Prostate gland (tissue), 2 donors: ENCODE measurements around the gene ATRAID. TPM values are rescaled to one million over a fixed set of nuclear protein-coding genes. Genes with fewer than 3 reads are reported as not detected.

Experiments used
- DNase-seq: peaks from one replicate; pipeline ENCODE4 v3.0.0-alpha.2; 2019; ENCODE audit warnings: low spot score
- H3K27ac ChIP-seq, 2 donors: fragments of 200-600 bp; sonication (generic); 2 replicates each; pipeline ENCODE4 v1.5.1; 2017 to 2019
- H3K27me3 ChIP-seq: fragments of 200-600 bp; sonication (generic); replicated peaks from 2 replicates; pipeline ENCODE4 v1.5.1; 2019; ENCODE audit not compliant: insufficient read depth
- H3K36me3 ChIP-seq, 2 donors: fragments of 200-600 bp; sonication (generic); 1 replicate in 1 of 2; 2 replicates in 1 of 2; pipeline versions ENCODE4 v1.5.1 to v1.8.1; 2017 to 2019
- H3K4me1 ChIP-seq: fragments of 200-600 bp; sonication (generic); replicated peaks from 2 replicates; pipeline ENCODE4 v1.5.1; 2019
- H3K4me3 ChIP-seq, 2 donors: fragments of 200-600 bp; sonication (generic); 2 replicates each; pipeline ENCODE4 v1.5.1; 2017 to 2019
- H3K9me3 ChIP-seq: fragments of 200-600 bp; sonication (generic); 2 replicates; pipeline ENCODE4 v1.5.1; 2017
- CTCF ChIP-seq, 4 experiments: fragments of 200-600 bp in 2 of 4; fragments of 450-650 bp in 2 of 4; sonication (generic) in 2 of 4; IDR thresholded peaks; 1 replicate in 3 of 4; 2 replicates in 1 of 4; pipeline ENCODE4 v1.5.1; 2016 to 2019; ENCODE audit warnings: antibody characterized with exemption in 4 of 4, mild to moderate bottlenecking in 2 of 4, moderate library complexity in 2 of 4
- POLR2A ChIP-seq: fragments of 450-650 bp; IDR thresholded peaks from one replicate; pipeline ENCODE4 v1.6.1; 2016; ENCODE audit warnings: antibody characterized with exemption, mild to moderate bottlenecking
- POLR2AphosphoS5 ChIP-seq: sonication (generic); formaldehyde crosslinking; IDR thresholded peaks from one replicate; pipeline ENCODE4 v1.6.1; 2017; ENCODE audit warnings: antibody characterized with exemption
- WGBS: methylation state at CpG from one replicate; pipeline ENCODE4 v1.1.5; 2018; 5-methylcytosine and 5-hydroxymethylcytosine counted together
- intact Hi-C: fragments of 100-400 bp; cut with DNase I; formaldehyde crosslinking; loops from one replicate; pipeline ENCODE4 v1.14.2; 2022
- total RNA-seq, 2 donors: library from RNA; depleted of rRNA; stranded (reverse); fragments of >200 nt; gene quantifications; one replicate each; pipeline ENCODE4 v1.1.0, GENCODE V29; 2016

ATRAID gene
- total RNA-seq, 2 donors from 2014 or later = 217 to 222 TPM

- DNase-seq = no peak
- Histone ChIP-seq H3K27me3 (no peaks in the 10 kb centered on the region), H3K36me3 (peaks cover 15 to 24% of the 10 kb centered on the region in 2 donors), H3K4me3 (no peak overlapping the region), H3K27ac (no peak overlapping the region), H3K4me1 (no peaks in the 10 kb centered on the region), H3K9me3 (no peaks in the 10 kb centered on the region)
- WGBS = 92% methylated on average over 8 of the region's 8 CpGs
- intact Hi-C loops = no loop called here
- TF ChIP-seq POLR2A (no peak), CTCF (IDR thresholded peaks at IDR 0.05) (no peak), POLR2AphosphoS5 (no peak)
Observed at GRCh38 chr2:27204566-27204965, 7.3 kb upstream of the ATRAID start.

DNA sequence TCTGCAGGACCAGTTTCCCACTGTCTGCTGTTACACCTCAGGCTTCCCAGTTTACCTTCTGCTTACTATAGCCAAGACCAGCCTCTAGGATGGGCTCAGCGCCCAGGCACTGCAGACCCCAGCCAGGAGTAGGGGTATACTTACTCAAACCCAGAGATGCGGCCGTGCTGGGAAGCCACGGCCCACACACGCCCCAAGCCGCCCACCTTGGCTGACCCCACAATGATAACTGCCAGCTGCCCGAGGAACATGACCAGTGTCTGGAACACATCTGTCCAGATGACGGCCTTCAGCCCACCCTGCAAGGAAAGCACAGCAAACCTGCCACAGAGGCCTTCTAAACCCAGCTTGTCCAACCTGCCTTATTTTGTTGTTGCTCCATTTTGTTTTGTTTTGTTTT, 6.6 kb upstream of the ATRAID start:
- Histone ChIP-seq H3K4me3 (no peak overlapping the region), H3K36me3 (peaks cover 15 to 24% of the 10 kb centered on the region in 2 donors), H3K4me1 (no peaks in the 10 kb centered on the region), H3K27me3 (no peaks in the 10 kb centered on the region), H3K27ac (no peak overlapping the region), H3K9me3 (no peaks in the 10 kb centered on the region)
- DNase-seq = no peak
- no peak for TF ChIP-seq POLR2A
- no peak for TF ChIP-seq CTCF (IDR thresholded peaks at IDR 0.05)
- no peak for TF ChIP-seq POLR2AphosphoS5
- 73% methylated on average over 8 of the region's 8 CpGs for WGBS
- intact Hi-C loops = loop anchor here (5.0 kb wide), 1 partner anchor 83 kb away; the partner anchor contains the start of gene ABHD1

GRCh38 chr2:27206346-27206745, 5.5 kb upstream of the ATRAID start:
- Histone ChIP-seq H3K4me1 (no peaks in the 10 kb centered on the region), H3K4me3 (no peak overlapping the region), H3K9me3 (no peaks in the 10 kb centered on the region), H3K27ac (no peak overlapping the region), H3K36me3 (peaks cover 15 to 24% of the 10 kb centered on the region in 2 donors), H3K27me3 (no peaks in the 10 kb centered on the region)
- DNase-seq = no peak
- TF ChIP-seq POLR2A (no peak), POLR2AphosphoS5 (no peak), CTCF (IDR thresholded peaks at IDR 0.05) (no peak)
- intact Hi-C loops = loop anchor here (5.0 kb wide), 1 partner anchor 84 kb away; the partner anchor contains the start of gene ABHD1
- 95% methylated on average over 6 of the region's 6 CpGs for WGBS

GRCh38 chr2:27208486-27209050, 3.3 kb upstream of the ATRAID start:
- no peaks in the 10 kb centered on the region for H3K9me3 ChIP-seq
- H3K4me1 ChIP-seq = no peaks in the 10 kb centered on the region
- no peak overlapping the region for H3K4me3 ChIP-seq
- 86% methylated on average over 4 of the region's 4 CpGs for WGBS
- TF ChIP-seq CTCF (IDR thresholded peaks at IDR 0.05) = no peak
- no peak for TF ChIP-seq POLR2A
- no peak for TF ChIP-seq POLR2AphosphoS5
- DNase-seq = no peak
- no peaks in the 10 kb centered on the region for H3K27me3 ChIP-seq
- peaks cover 12 to 21% of the 10 kb centered on the region in 2 donors for H3K36me3 ChIP-seq
- H3K27ac ChIP-seq = no peak overlapping the region
- intact Hi-C loops = loop anchor here (5.0 kb wide), 1 partner anchor 86 kb away; the partner anchor contains the start of gene ABHD1
